AG04450 (cell line): ENCODE results near the gene ADORA1. TPM values are rescaled to one million over a fixed set of nuclear protein-coding genes. Genes with fewer than 3 reads are reported as not detected.

Experiments
- CTCF ChIA-PET: fragments of 300-600, 350-600 bp; formaldehyde crosslinking; extraction: SDS; loops from one replicate; lab custom pipeline; 2022; ENCODE audit warnings: antibody characterized with exemption, inconsistent platforms; lab: Charles Lee
- POLR2A ChIA-PET: fragments of 350-600 bp; formaldehyde crosslinking; extraction: SDS; loops from one replicate; lab custom pipeline; 2021; ENCODE audit warnings: antibody characterized with exemption, inconsistent platforms; lab: Yijun Ruan, JAX
- DNase-seq: peaks from one replicate; pipeline ENCODE4 v3.0.0-alpha.2; 2011; ENCODE audit warnings: low read depth, low spot score
- H3K27ac ChIP-seq: one replicate; pipeline ENCODE4 v1.5.1; 2012; ENCODE audit warnings: low read depth, low read length, control low read depth
- H3K27me3 ChIP-seq: one replicate; pipeline ENCODE4 v1.6.0; 2012; ENCODE audit warnings: low read length; ENCODE audit not compliant: control insufficient read depth, insufficient read depth
- H3K4me3 ChIP-seq: 2 replicates; pipeline ENCODE4 v1.5.1; 2011; ENCODE audit warnings: mild to moderate bottlenecking, low read depth, low read length, control low read depth
- H3K9me3 ChIP-seq: 2 replicates; pipeline ENCODE4 v1.5.1; 2012; ENCODE audit warnings: low read length; ENCODE audit not compliant: control insufficient read depth, insufficient read depth
- CTCF ChIP-seq: IDR thresholded peaks from 2 replicates; pipeline ENCODE4 v1.5.1; 2011; ENCODE audit warnings: low read depth, low read length, control low read depth, inconsistent platforms
- polyA plus RNA-seq: library from polyadenylated mRNA; depleted of rRNA; stranded (reverse); fragments of >200 nt; gene quantifications from 2 replicates; pipeline ENCODE4 v1.2.3, GENCODE V29; 2011

Gene ADORA1
- polyA plus RNA-seq, 1 experiment: 1.7 TPM

- H3K9me3 ChIP-seq: peaks cover 3% of the 10 kb centered on the region; the same call in 1 of the 2 replicates
- POLR2A ChIA-PET: no interaction called here
- CTCF ChIA-PET: interaction anchor here (1.2 to 6.1 kb wide), 3 partner anchors 14 to 66 kb away, joined by 3 to 32 read pairs (median 7); no protein-coding TSS in a partner anchor
- DNase-seq: no peak
- H3K27ac ChIP-seq: peak overlapping the region; percentile 92
- no peaks in the 10 kb centered on the region for H3K27me3 ChIP-seq
- TF ChIP-seq CTCF: no peak
- no peak overlapping the region for H3K4me3 ChIP-seq
These were observed 74.1 kb downstream of the ADORA1 start for GRCh38 chr1:203201516-203202205.

DNA sequence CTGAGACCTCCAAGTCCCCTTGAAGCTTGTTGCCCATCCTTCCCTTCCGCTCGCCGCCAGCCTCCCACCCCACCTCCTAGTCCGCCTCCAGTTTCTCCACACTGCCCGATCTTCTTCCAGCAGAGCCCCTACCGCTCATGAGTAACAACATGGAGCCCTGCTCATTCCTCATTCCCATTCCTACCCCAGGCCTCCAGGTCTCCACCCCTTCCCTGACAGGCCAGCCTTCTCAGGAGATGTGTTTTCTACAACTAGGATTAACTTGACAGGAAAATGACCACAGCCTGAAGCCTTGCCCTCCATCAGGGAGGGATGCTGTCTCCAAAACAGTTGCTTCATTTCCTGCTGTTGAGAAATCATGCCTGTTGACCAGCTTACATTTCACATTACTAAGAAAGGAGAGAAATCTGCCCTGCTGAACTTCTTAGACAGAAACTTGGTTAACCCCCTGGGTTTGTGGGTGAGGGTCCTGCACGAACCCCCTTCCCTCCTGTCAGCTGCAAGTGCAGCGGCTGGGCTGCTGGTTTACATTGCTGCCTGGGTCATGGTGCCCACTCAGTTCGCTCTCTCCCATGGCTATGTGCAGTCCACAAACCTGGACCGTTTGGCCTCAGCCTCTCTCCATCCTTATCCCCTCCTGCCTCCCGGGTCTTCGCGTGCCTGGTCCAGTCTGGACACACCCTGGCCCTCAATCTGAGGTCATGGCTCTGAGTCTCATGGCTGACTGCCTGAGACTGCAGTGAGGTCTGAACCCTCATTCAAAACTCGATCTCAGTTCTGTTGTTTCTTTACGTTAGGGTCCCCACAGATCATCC is 75.1 kb downstream of the ADORA1 start:
- DNase-seq: peak; percentile 90
- Histone ChIP-seq H3K4me3 (no peak overlapping the region), H3K9me3 (peaks cover 3% of the 10 kb centered on the region; the same call in 1 of the 2 replicates), H3K27ac (peak overlapping the region; percentile 92), H3K27me3 (peaks cover 3% of the 10 kb centered on the region)
- POLR2A ChIA-PET: interaction anchor here (0.7 to 0.8 kb wide), 2 partner anchors 30 to 54 kb away, joined by 3 read pairs; no protein-coding TSS in a partner anchor
- 0 out of 2 replicates have a peak, but pooled peaks have one; percentile 2 for TF ChIP-seq CTCF
- CTCF ChIA-PET: interaction anchor here (0.6 to 6.1 kb wide), 4 partner anchors 13 to 163 kb away, joined by 5 to 32 read pairs (median 6); no protein-coding TSS in a partner anchor

- POLR2A ChIA-PET: no interaction called here
- DNase-seq: no peak
- CTCF ChIA-PET: interaction anchor here (0.7 to 6.1 kb wide), 2 partner anchors 11 to 87 kb away, joined by 3 to 32 read pairs; no protein-coding TSS in a partner anchor
These were observed 77.2 kb downstream of the ADORA1 start for GRCh38 chr1:203204756-203205155.

DNA sequence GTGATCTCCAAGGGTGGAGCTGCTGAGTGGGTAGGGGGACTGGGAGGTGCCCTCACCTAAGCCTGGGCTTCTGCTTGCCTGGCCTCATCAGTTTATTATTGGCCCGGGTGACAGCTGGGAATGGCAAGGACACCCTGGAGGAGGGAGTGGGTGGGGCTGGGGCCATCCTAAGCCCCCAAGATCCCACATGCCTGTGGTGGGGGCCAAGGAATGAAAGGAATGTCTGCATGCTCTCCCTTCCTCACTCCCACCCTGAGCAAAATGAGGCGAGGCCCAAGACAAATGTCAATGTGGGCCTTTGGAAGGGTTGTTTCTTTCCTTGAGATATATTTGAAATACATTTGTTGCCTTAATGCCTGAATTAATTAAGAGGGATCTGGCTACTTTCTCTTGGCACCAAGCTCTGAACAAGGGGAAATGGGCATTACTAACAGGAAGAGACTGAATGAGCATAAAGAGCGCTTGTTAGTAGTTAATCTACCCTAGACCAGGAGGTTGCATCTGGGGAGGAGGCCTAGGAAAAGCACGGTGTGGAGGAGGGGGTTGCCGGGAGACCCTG is 78.7 kb downstream of the ADORA1 start:
- ChIA-PET POLR2A (no interaction called here), CTCF (interaction anchor here (1.0 to 6.1 kb wide), 5 partner anchors 10 to 167 kb away, joined by 3 to 32 read pairs (median 3); no protein-coding TSS in a partner anchor)
- no peak for DNase-seq
- no peak for TF ChIP-seq CTCF
- Histone ChIP-seq H3K4me3 (no peak overlapping the region), H3K27ac (no peak overlapping the region), H3K9me3 (peaks cover 3% of the 10 kb centered on the region; the same call in 1 of the 2 replicates), H3K27me3 (peaks cover 4% of the 10 kb centered on the region)

More at GRCh38 chr1:203204756-203205155, 77.2 kb downstream of the ADORA1 start:
- no peak for TF ChIP-seq CTCF
- H3K27me3 ChIP-seq: peaks cover 4% of the 10 kb centered on the region
- peaks cover 3% of the 10 kb centered on the region; the same call in 1 of the 2 replicates for H3K9me3 ChIP-seq
- no peak overlapping the region for H3K27ac ChIP-seq
- H3K4me3 ChIP-seq: no peak overlapping the region
